Loucy (cell line): Measurements from ENCODE around the gene PLEKHA6.

Experiments
- CTCF ChIP-seq: fragments of 200-600 bp; sonication (generic); conservative IDR thresholded peaks from 2 replicates; pipeline ENCODE4 v1.5.1; 2014; ENCODE audit warnings: mild to moderate bottlenecking, antibody characterized with exemption, low read length
- EZH2phosphoT487 ChIP-seq: fragments of 200-600 bp; IDR thresholded peaks from 2 replicates; pipeline ENCODE4 v1.6.1; 2018; ENCODE audit warnings: antibody characterized with exemption, mild to moderate bottlenecking, moderate library complexity, borderline replicate concordance

GRCh38 chr1:204194771-204195170 is 165.0 kb downstream of the PLEKHA6 start:
- no peak for TF ChIP-seq CTCF
- TF ChIP-seq EZH2phosphoT487, result no peak
